Hair follicle dermal papilla cell (primary cell): ENCODE data around the gene DUX4. TPM values are rescaled to one million over a fixed set of nuclear protein-coding genes. Genes with fewer than 3 reads are reported as not detected.

Experiments used
- small RNA-seq: library from RNA; depleted of rRNA; stranded (forward); fragments of <200 nt; gene quantifications from one replicate; pipeline ENCODE3, GENCODE V24; 2012
- total RNA-seq: library from RNA; depleted of rRNA; stranded (reverse); fragments of >200 nt; gene quantifications from 2 replicates; pipeline ENCODE4 v1.2.3, GENCODE V29; 2012

The DUX4 gene
- total RNA-seq: not detected in 2 replicates

GRCh38 chr4:190173428-190173827 is at the start of gene DUX4:
Gene DUX4 (plus strand): TSS chr4:190173774. CDS start chr4:190173774, 0 bp downstream.

Small RNA genes within 50 kb of the gene (small RNA-seq; reads per million reads assigned to genes)
- gene AC215524.1: not detected

Other genes starting within 250 kb of the DUX4 start
- 15.3 and 22.6 TPM in 2 replicates for gene FRG1, start 232.9 kb upstream of the DUX4 start, total RNA-seq
- gene FRG2, start 146.5 kb upstream of the DUX4 start, total RNA-seq: not detected in 2 replicates
- gene DBET, start 109.3 kb upstream of the DUX4 start, total RNA-seq: not detected in 2 replicates